NB4 (cell line): ENCODE results near the gene ALPP.

Source experiments
- CTCF ChIP-seq: IDR thresholded peaks from one replicate; pipeline ENCODE4 v1.5.1; 2012; ENCODE audit warnings: low read depth, low read length
- POLR2A ChIP-seq: IDR thresholded peaks from 2 replicates; pipeline ENCODE4 v1.6.1; 2011; ENCODE audit warnings: mild to moderate bottlenecking; ENCODE audit not compliant: insufficient read length; ENCODE audit errors: extremely low read depth
- TF ChIP-seq, protein P1 (sequence below): IDR thresholded peaks from 2 replicates; pipeline ENCODE4 v1.6.1; 2011; ENCODE audit warnings: low read depth, low read length

DNA sequence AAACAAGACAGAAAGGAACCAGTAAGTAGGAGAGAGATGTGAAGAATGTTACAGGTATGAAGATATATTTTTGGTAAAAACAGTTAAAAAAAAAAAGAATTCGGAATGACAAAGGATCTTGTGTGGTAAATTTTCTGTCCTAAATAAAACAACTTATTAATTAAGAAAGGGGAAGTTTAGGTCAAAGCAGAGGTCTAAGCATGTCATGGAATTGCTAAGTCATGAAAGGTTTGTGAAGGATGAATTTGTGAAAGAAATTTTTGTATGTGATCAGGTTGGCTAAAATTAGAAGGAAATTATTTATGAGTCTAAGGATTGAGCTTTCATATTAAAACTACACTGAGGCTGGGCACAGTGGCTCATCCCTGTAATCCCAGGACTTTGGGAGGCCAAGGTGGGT, 17.0 kb downstream of the ALPP start:
- TF ChIP-seq CTCF (no peak), POLR2A (no peak)
- TF ChIP-seq, protein P1, sequence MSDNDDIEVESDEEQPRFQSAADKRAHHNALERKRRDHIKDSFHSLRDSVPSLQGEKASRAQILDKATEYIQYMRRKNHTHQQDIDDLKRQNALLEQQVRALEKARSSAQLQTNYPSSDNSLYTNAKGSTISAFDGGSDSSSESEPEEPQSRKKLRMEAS: no peak
